SKM-1 (cell line): ENCODE data around the gene DEPDC5.

ENCODE experiments used
- DNase-seq: peaks from one replicate; lab custom pipeline; 2025; ENCODE audit not compliant: unreplicated experiment; lab: John Stamatoyannopoulos, UW

DEPDC5 gene

DNA sequence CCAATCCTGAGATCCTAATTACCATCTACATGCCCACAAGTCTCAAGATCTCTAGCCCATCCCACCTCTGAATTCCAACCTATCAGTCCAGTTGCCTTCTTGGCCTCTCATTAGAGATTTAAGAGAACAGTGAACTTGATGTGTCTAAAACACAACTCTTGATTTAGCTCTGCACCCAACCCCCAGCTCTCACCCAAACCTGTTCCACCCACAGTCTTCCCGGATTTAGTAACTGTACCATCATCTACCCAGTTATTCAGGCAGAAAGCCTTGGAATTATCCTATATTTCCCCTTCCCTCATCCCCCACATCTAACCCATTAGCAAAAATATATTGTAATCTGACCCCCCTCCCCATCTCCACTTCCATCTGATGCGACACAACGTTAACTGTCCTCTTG, 166.5 kb downstream of the DEPDC5 start:
- no peak for DNase-seq

- DNase-seq: no peak
These were observed 167.3 kb downstream of the DEPDC5 start for GRCh38 chr22:31921106-31921505.

GRCh38 chr22:31922534-31922933, 168.7 kb downstream of the DEPDC5 start:
- no peak for DNase-seq

DNA sequence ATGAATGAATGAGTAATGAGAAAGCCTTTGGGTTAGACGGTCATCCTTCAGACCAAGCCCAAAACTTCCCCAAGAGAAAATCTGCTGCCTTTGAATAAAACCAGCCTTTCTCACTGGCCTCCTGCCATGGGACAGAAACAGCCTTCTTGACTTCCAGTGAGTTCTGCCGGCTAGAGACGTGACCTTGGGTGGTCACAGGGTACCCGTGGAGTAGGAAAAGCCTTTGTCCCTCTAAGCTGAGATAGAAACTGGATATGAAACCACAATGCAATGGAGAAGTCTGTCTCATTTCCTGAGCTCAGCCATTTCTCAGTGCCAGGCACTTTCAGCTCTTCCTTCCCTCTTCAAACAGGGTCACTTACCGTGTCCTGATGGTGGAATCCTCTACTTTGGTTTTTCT, 169.3 kb downstream of the DEPDC5 start:
- peak; percentile 32 for DNase-seq

GRCh38 chr22:31923747-31924146, 169.9 kb downstream of the DEPDC5 start:
- DNase-seq: no peak

GRCh38 chr22:31925056-31925455, 171.2 kb downstream of the DEPDC5 start:
- DNase-seq: no peak

- DNase-seq: no peak
These were observed 172.2 kb downstream of the DEPDC5 start for GRCh38 chr22:31926024-31926423.

GRCh38 chr22:31926969-31927368, 173.2 kb downstream of the DEPDC5 start:
- DNase-seq: no peak

DNA sequence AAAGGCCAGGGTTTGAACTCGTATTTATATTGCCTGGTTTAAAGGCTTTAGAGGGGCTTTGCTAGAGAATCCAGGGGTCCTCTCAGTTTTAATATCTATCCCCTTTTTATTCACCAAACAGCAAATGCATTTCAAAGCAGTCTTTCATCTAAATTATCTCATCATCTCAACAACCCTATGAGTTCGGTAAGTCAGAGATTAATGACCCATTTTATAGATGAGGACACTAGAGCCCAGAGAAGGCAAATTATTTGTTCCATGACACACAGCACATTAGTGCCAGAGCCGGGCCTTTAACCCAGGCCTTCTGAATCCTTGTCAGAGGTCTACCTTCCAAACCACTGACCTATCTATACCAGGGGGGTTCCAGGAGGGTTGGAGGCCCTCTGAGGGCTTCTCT, 173.7 kb downstream of the DEPDC5 start:
- no peak for DNase-seq

DNA sequence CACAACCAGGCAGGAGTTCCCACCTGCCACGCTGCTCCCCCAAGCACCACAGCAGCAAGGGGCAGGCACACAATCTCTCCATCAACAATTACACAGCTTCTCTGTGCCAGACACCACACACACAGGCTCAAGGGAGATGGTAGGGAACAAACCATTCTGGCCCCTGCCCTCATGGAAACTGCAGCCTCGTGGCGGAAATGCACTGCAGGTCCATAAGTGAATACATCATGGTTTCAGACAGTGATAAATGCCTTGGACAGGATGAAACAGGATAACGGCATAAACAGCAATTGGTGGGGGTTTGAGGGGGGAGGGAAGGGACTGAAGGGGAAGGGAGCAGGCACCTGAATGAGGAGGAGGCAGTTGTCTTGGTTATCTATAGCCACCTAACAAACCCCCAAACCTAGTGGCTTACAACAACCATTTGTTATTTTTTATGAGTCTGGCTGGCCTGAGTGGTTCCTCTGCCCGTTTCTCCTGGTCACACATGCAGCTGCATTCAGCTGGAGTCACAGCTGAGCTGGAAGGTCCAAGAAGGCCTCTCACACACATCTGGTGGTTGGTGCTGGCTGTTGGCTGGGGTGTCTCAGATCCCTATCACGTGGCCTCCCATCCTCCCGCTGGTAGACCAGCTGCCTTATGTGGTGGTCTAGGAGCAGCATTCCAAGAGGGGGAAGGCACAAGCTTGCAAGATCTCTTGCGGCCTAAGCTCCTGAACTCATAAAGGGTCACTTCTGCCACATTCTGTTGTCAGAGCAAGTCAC, 175.5 kb downstream of the DEPDC5 start:
- DNase-seq: no peak

- no peak for DNase-seq
These were observed 179.0 kb downstream of the DEPDC5 start for GRCh38 chr22:31932863-31933262.

- DNase-seq: no peak
These were observed 179.6 kb downstream of the DEPDC5 start for GRCh38 chr22:31933406-31933805.

GRCh38 chr22:31933816-31934482, 180.1 kb downstream of the DEPDC5 start:
- no peak for DNase-seq

DNA sequence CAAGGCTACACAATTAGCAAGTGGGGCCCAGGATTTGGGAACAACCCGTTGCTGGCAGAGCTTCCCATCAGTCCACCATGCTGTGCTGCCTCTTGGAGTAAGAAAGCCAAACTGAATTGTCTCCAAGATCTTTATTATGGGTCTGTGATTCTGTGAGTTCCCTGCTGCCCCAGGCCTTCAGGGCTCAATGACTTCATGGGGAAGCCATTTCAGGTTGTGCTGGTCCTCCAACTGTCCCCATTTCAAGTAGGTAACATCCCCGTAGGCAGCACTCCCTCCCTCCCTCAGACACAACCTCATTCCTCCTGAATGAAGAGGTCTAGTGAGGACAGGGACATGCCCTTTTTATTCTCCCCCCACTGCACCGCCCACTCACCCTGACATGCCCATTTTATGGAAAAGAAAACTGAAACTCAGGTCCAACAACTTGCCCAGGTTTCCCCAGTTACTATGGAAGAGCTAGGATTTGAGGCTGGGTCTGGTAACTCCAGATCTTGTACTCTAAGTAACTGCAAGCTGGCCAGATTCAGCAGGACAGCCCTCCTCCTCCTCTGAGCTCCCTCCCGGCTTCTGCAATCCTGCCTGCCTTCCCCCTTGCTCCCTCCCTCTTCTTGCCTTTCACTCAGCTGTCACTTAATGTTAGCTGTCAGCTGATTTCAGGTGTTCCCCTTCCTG, 182.3 kb downstream of the DEPDC5 start:
- no peak for DNase-seq

DNA sequence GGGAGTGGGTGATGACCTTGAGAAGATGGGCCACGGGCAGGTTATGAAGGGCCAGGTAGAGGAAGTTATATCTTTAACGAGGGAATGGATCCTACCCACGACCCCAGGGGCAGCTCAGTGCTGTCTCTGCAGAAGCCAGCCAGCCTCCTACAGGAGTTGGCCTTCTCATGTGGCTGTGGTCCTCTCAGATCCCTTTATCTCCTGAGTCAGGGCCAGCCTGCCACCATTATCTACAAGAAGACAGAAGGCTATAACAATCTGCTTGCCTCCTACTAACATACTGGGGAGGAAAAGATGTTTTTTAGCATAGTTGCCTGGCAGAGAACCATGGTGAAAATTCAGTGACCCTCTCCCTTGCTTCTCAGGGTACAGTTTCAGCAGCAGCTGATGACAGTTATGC, 183.5 kb downstream of the DEPDC5 start:
- DNase-seq: no peak

DNA sequence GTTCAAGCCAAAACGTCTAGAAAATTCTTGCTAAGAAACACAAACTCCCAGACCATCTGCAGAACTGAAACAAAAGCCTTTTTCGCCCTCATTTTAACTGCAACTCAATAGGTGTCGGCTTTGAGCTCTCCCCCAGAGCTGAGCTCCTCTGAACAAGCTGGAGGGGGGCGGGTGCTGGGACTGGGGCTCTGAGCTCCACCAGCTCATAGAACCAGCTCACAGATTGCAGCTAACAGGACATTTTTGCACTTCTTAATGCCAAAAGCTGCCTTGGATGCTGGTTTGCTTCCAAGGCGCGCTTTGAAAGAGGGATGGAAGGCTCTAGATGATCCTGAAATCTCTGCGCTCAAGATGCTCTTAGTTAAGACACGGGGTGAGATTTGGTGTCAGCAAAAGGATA, 184.5 kb downstream of the DEPDC5 start:
- no peak for DNase-seq

DNA sequence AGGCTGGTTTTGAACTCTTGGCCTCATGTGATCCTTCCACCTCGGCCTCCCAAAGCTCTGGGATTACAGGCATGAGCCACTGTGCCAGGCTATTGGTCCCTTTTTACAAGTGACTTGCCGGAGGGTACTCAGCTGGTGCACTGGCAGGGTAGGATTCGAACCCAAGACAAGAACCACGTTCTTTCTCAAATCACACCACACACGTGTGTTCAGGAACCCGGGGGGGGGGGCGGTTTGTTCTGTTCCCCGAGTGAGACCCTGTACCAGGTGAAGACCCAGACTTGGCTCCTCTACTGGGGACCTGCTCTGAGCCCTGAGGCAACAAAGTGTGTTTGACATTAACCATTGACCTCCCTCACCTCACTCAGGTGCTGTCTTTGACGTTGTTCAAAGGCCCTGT, 186.7 kb downstream of the DEPDC5 start:
- DNase-seq: no peak

DNA sequence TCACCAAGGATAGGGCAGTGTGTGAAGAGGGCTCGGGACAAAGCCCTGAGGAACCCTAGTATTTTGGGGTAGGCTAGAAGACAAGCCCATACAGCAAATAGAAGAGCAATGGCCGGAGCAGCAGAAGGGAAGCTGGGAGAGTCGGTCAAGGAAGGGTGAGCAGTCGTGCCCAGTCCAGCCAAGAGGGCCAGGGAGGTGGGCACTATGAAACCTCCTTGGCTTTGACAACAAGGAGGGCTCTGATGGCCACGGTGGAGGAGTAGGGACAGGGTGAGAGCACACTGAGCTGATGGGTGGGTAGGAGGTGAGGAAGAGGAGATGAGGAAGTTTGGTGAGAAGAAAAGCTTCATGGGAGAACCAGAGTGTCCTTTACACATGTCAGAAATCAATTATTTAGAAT, 188.3 kb downstream of the DEPDC5 start:
- DNase-seq: no peak

- no peak for DNase-seq
These were observed 189.6 kb downstream of the DEPDC5 start for GRCh38 chr22:31943206-31943977.

DNA sequence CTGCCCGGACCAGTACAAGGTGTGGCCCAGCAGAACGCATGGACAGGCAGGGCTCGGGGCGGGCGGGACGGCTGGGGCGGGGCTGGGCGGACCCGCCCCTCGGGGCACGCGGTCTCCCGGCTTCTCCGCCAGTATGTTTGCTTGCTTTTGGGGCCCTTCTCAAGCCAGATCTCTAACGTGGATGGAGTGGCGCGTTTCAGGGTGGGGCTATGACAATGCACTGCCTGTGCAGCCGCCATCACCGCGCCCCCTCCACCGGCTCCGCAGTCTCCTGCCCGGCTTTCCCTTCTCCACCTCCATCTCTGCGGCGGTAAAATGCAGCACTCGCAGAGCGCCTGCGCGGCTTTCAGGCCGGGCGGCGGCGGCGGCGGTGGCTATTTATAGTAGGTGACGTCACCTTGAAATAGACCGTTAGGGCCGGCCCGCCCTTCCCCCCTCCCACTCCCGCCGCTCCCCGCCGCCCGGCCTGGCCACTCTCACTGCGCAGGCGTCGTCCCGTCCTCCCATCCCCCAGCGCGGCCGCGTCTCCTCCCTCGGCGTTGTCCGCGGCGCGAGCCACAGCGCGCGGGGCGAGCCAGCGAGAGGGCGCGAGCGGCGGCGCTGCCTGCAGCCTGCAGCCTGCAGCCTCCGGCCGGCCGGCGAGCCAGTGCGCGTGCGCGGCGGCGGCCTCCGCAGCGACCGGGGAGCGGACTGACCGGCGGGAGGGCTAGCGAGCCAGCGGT, 190.3 kb downstream of the DEPDC5 start, which contains the start of gene YWHAH:
Gene YWHAH (plus strand): TSS at position 558 of the 722 bp plus-strand sequence. CDS start 199 bp downstream, outside the sequence.
- peak; percentile 93 for DNase-seq
